Keratinocyte (primary cell): ENCODE results near the gene UBAC2. TPM values are rescaled to one million over a fixed set of nuclear protein-coding genes. Genes with fewer than 3 reads are reported as not detected.

ENCODE experiments used
- DNase-seq: peaks from one replicate; pipeline ENCODE4 v3.0.0-alpha.2; 2011; ENCODE audit warnings: low read depth, missing footprints, low spot score
- FAIRE-seq: peaks from 2 replicates; lab custom pipeline; 2011; peaks lifted over from hg19 to GRCh38; lab: Jason Lieb, UNC
- H2AFZ ChIP-seq: 2 replicates; pipeline ENCODE4 v1.6.0; 2012; ENCODE audit warnings: low read length, control low read depth, inconsistent platforms; ENCODE audit not compliant: control insufficient read depth
- H3K27ac ChIP-seq: 2 replicates; pipeline ENCODE4 v1.5.1; 2011; ENCODE audit warnings: low read length; ENCODE audit not compliant: control insufficient read depth, insufficient read depth
- H3K27me3 ChIP-seq: 3 replicates; pipeline ENCODE4 v1.6.0; 2011; ENCODE audit warnings: low read length; ENCODE audit not compliant: control insufficient read depth, insufficient read depth; ENCODE audit errors: extremely low read depth
- H3K36me3 ChIP-seq, 2 experiments: 2 replicates in 1 of 2; 3 replicates in 1 of 2; pipeline ENCODE4 v1.5.1; 2011; ENCODE audit warnings: low read length in 2 of 2, mild to moderate bottlenecking in 1 of 2; ENCODE audit not compliant: control insufficient read depth in 2 of 2, insufficient read depth in 2 of 2; ENCODE audit errors: extremely low read depth in 1 of 2
- H3K4me1 ChIP-seq: 3 replicates; pipeline ENCODE4 v1.5.1; 2011; ENCODE audit warnings: low read length; ENCODE audit not compliant: control insufficient read depth, insufficient read depth; ENCODE audit errors: extremely low read depth
- H3K4me2 ChIP-seq: 3 replicates; pipeline ENCODE4 v1.6.0; 2011; ENCODE audit warnings: low read depth, low read length; ENCODE audit not compliant: control insufficient read depth, insufficient read depth; ENCODE audit errors: extremely low read depth
- H3K4me3 ChIP-seq, 3 experiments: fragments of 200-600 bp in 1 of 3; sonication (generic) in 1 of 3; 2 replicates in 2 of 3; 3 replicates in 1 of 3; pipeline ENCODE4 v1.5.1; 2011 to 2016; ENCODE audit warnings: low read length in 3 of 3, mild to moderate bottlenecking in 3 of 3, control low read depth in 2 of 3, inconsistent platforms in 1 of 3, low read depth in 1 of 3, mixed read lengths in 1 of 3, mixed run types in 1 of 3, moderate library complexity in 1 of 3; ENCODE audit not compliant: control insufficient read depth in 2 of 3, insufficient read depth in 2 of 3; ENCODE audit errors: extremely low read depth in 1 of 3
- H3K79me2 ChIP-seq: 2 replicates; pipeline ENCODE4 v1.6.0; 2012; ENCODE audit warnings: low read length; ENCODE audit not compliant: control insufficient read depth, insufficient read depth
- H3K9ac ChIP-seq: 3 replicates; pipeline ENCODE4 v1.6.0; 2011; ENCODE audit warnings: low read length; ENCODE audit not compliant: control insufficient read depth, insufficient read depth; ENCODE audit errors: extremely low read depth
- H3K9me1 ChIP-seq: 3 replicates; pipeline ENCODE4 v1.6.0; 2011; ENCODE audit warnings: low read length; ENCODE audit not compliant: control insufficient read depth, insufficient read depth; ENCODE audit errors: extremely low read depth
- H3K9me3 ChIP-seq: 2 replicates; pipeline ENCODE4 v1.5.1; 2012; ENCODE audit warnings: low read depth, low read length; ENCODE audit not compliant: control insufficient read depth
- H4K20me1 ChIP-seq: 3 replicates; pipeline ENCODE4 v1.6.0; 2011; ENCODE audit warnings: low read length; ENCODE audit not compliant: control insufficient read depth, insufficient read depth; ENCODE audit errors: extremely low read depth
- CTCF ChIP-seq, 3 experiments: IDR thresholded peaks in 1 of 3; conservative IDR thresholded peaks in 1 of 3; optimal IDR thresholded peaks in 1 of 3; 2 replicates in 2 of 3; 3 replicates in 1 of 3; pipeline versions ENCODE3 to v1.5.1; 2011; ENCODE audit warnings: low read length in 3 of 3, mild to moderate bottlenecking in 3 of 3, moderate library complexity in 2 of 3, control low read depth in 1 of 3, inconsistent platforms in 1 of 3; ENCODE audit not compliant: insufficient read depth in 2 of 3; ENCODE audit errors: extremely low read depth in 1 of 3
- EZH2 ChIP-seq: IDR thresholded peaks from one replicate; pipeline ENCODE4 v1.6.1; 2012; ENCODE audit warnings: inconsistent platforms, mild to moderate bottlenecking, low read length, moderate library complexity
- dilution Hi-C: fragments of 300-500 bp; cut with MboI; formaldehyde crosslinking; loops from one replicate; pipeline ENCODE4 v1.7.0; 2020; ENCODE audit warnings: low sequenced_read_pairs; ENCODE audit not compliant: extremely low pct_ligation_motif_present
- polyA plus RNA-seq, 5 experiments: library from polyadenylated mRNA; depleted of rRNA in 3 of 5; stranded (reverse) in 3 of 5; stranded (forward) in 1 of 5; unstranded in 1 of 5; fragments of >200 nt; gene quantifications; 1 replicate in 1 of 5; 2 replicates in 3 of 5; 3 replicates in 1 of 5; pipeline versions ENCODE4 v1.2.1 to v1.2.3, GENCODE V29; 2011 to 2012; ENCODE audit warnings: missing spikeins in 2 of 5, low read depth in 1 of 5, low replicate concordance in 1 of 5

Gene UBAC2
- polyA plus RNA-seq, 1 donor (not counting 4 experiments of a cell fraction or from before 2014, with no cell fraction given): 104 TPM

GRCh38 chr13:99361197-99361596, 160.5 kb downstream of the UBAC2 start:
- FAIRE-seq: no peak
- dilution Hi-C loops: no loop called here

DNA sequence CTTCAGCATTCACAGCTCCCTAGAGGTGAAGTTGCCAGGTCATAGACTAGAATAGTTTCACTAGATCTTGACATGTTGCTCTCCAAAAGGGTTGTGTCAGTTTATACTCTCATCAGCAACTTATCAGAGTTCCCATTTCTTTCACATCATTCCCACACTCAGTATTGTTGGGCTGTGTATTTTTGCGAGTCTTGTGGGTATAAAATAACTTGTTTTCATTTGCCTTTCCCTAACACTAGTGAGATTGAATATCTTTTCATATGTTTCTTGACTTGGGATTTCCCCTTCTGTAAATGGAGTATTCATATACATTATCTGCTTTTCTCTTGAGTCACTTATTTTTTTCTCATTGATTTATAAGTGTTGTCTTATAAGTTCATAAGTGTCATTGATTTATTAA, 161.7 kb downstream of the UBAC2 start:
- dilution Hi-C loops: no loop called here
- Histone ChIP-seq H3K9ac (no peak overlapping the region), H3K4me2 (no peak overlapping the region), H3K36me3 (peaks cover 7 to 12% of the 10 kb centered on the region in 2 experiments), H3K4me3 (no peak overlapping the region), H4K20me1 (no peaks in the 10 kb centered on the region), H3K79me2 (no peaks in the 10 kb centered on the region), H3K9me1 (no peaks in the 10 kb centered on the region), H3K27me3 (no peaks in the 10 kb centered on the region), H3K27ac (no peak overlapping the region), H2AFZ (no peak overlapping the region), H3K9me3 (no peaks in the 10 kb centered on the region), H3K4me1 (no peaks in the 10 kb centered on the region)
- TF ChIP-seq CTCF (optimal IDR thresholded peaks at IDR 0.05 in 1 of 3, IDR thresholded peaks at IDR 0.05 in 1 of 3, conservative IDR thresholded peaks at IDR 0.05 in 1 of 3; ENCODE audit: extremely low read depth in 1 of 3, insufficient read depth in 2 of 3, low read length in 3 of 3): no peak
- no peak for TF ChIP-seq EZH2
- DNase-seq: no peak
- FAIRE-seq: no peak

More at GRCh38 chr13:99361197-99361596, 160.5 kb downstream of the UBAC2 start:
- Histone ChIP-seq H3K4me2 (no peak overlapping the region), H3K36me3 (peaks cover 10 to 21% of the 10 kb centered on the region in 2 experiments), H3K4me3 (no peak overlapping the region), H3K4me1 (no peaks in the 10 kb centered on the region), H3K9ac (no peak overlapping the region), H3K27ac (no peak overlapping the region), H2AFZ (no peak overlapping the region), H4K20me1 (no peaks in the 10 kb centered on the region), H3K27me3 (no peaks in the 10 kb centered on the region), H3K9me3 (no peaks in the 10 kb centered on the region), H3K79me2 (no peaks in the 10 kb centered on the region), H3K9me1 (no peaks in the 10 kb centered on the region)
- no peak for DNase-seq
- TF ChIP-seq EZH2 (no peak), CTCF (optimal IDR thresholded peaks at IDR 0.05 in 1 of 3, IDR thresholded peaks at IDR 0.05 in 1 of 3, conservative IDR thresholded peaks at IDR 0.05 in 1 of 3; ENCODE audit: extremely low read depth in 1 of 3, insufficient read depth in 2 of 3, low read length in 3 of 3) (no peak)
